ENCODE data around the gene PITPNB. TPM values are rescaled to one million over a fixed set of nuclear protein-coding genes. Genes with fewer than 3 reads are reported as not detected.

The PITPNB gene
- total RNA-seq, 1 donor from 2014 or later = 148 TPM

- no peaks in the 10 kb centered on the region for H3K27me3 Mint-ChIP-seq
- DNase-seq = no peak
- intact Hi-C loops (cut with micrococcal nuclease) = loop anchor here (10.0 kb wide), 1 partner anchor 65 kb away; no protein-coding TSS in a partner anchor
- peaks cover 11% of the 10 kb centered on the region for H3K4me1 Mint-ChIP-seq
- H3K4me3 Mint-ChIP-seq = no peak overlapping the region
- no peak overlapping the region for H3K27ac Mint-ChIP-seq
- no peaks in the 10 kb centered on the region for H3K9me3 Mint-ChIP-seq
- H3K36me3 Mint-ChIP-seq (ENCODE audit: low read depth) = peaks cover 58% of the 10 kb centered on the region
Measured at GRCh38 chr22:27850000-27850521, 69.0 kb downstream of the PITPNB start.

- intact Hi-C loops (cut with micrococcal nuclease) = loop anchor here (10.0 kb wide), 1 partner anchor 63 kb away; no protein-coding TSS in a partner anchor
- H3K4me1 Mint-ChIP-seq = peaks cover 11% of the 10 kb centered on the region
- DNase-seq = no peak
- no peaks in the 10 kb centered on the region for H3K27me3 Mint-ChIP-seq
- H3K36me3 Mint-ChIP-seq (ENCODE audit: low read depth) = peaks cover 46% of the 10 kb centered on the region
- peak overlapping the region; percentile 52 for H3K27ac Mint-ChIP-seq
- no peak overlapping the region for H3K4me3 Mint-ChIP-seq
- no peaks in the 10 kb centered on the region for H3K9me3 Mint-ChIP-seq
Measured at GRCh38 chr22:27848005-27848404, 71.1 kb downstream of the PITPNB start.

GRCh38 chr22:27846910-27847309 is 72.1 kb downstream of the PITPNB start:
- H3K9me3 Mint-ChIP-seq = no peaks in the 10 kb centered on the region
- no peak overlapping the region for H3K27ac Mint-ChIP-seq

GRCh38 chr22:27846248-27846757 is 72.8 kb downstream of the PITPNB start:
- H3K27me3 Mint-ChIP-seq = no peaks in the 10 kb centered on the region
- H3K27ac Mint-ChIP-seq = no peak overlapping the region
- intact Hi-C loops (cut with micrococcal nuclease) = loop anchor here (10.0 kb wide), 1 partner anchor 62 kb away; no protein-coding TSS in a partner anchor
- no peak for DNase-seq
- H3K9me3 Mint-ChIP-seq = no peaks in the 10 kb centered on the region
- H3K36me3 Mint-ChIP-seq (ENCODE audit: low read depth) = peaks cover 37% of the 10 kb centered on the region
- no peak overlapping the region for H3K4me3 Mint-ChIP-seq
- H3K4me1 Mint-ChIP-seq = peaks cover 9% of the 10 kb centered on the region

More at GRCh38 chr22:27846910-27847309, 72.1 kb downstream of the PITPNB start:
- Mint-ChIP-seq H3K4me3 (no peak overlapping the region), H3K27me3 (no peaks in the 10 kb centered on the region), H3K4me1 (peaks cover 9% of the 10 kb centered on the region), H3K36me3 (ENCODE audit: low read depth) (peaks cover 42% of the 10 kb centered on the region)
- no peak for DNase-seq
- intact Hi-C loops (cut with micrococcal nuclease) = loop anchor here (10.0 kb wide), 1 partner anchor 62 kb away; no protein-coding TSS in a partner anchor

GRCh38 chr22:27845644-27846043 is 73.4 kb downstream of the PITPNB start:
- Mint-ChIP-seq H3K36me3 (ENCODE audit: low read depth) (peaks cover 35% of the 10 kb centered on the region), H3K4me3 (no peak overlapping the region), H3K4me1 (peaks cover 7% of the 10 kb centered on the region), H3K9me3 (no peaks in the 10 kb centered on the region), H3K27me3 (no peaks in the 10 kb centered on the region), H3K27ac (no peak overlapping the region)
- no peak for DNase-seq
- intact Hi-C loops (cut with micrococcal nuclease) = loop anchor here (10.0 kb wide), 1 partner anchor 61 kb away; no protein-coding TSS in a partner anchor

GRCh38 chr22:27844656-27845591 is 74.1 kb downstream of the PITPNB start:
- Mint-ChIP-seq H3K4me1 (peaks cover 3% of the 10 kb centered on the region), H3K27me3 (no peaks in the 10 kb centered on the region), H3K4me3 (no peak overlapping the region), H3K9me3 (no peaks in the 10 kb centered on the region), H3K36me3 (ENCODE audit: low read depth) (peaks cover 31% of the 10 kb centered on the region), H3K27ac (no peak overlapping the region)
- intact Hi-C loops (cut with micrococcal nuclease) = loop anchor here (10.0 kb wide), 1 partner anchor 60 kb away; no protein-coding TSS in a partner anchor
- DNase-seq = no peak

- H3K36me3 Mint-ChIP-seq (ENCODE audit: low read depth) = peaks cover 29% of the 10 kb centered on the region
- no peak overlapping the region for H3K27ac Mint-ChIP-seq
- H3K27me3 Mint-ChIP-seq = no peaks in the 10 kb centered on the region
Measured at GRCh38 chr22:27844256-27844655, 74.8 kb downstream of the PITPNB start.

GRCh38 chr22:27843441-27843840 is 75.6 kb downstream of the PITPNB start:
- DNase-seq = no peak
- H3K27me3 Mint-ChIP-seq = no peaks in the 10 kb centered on the region
- no peaks in the 10 kb centered on the region for H3K4me1 Mint-ChIP-seq
- H3K36me3 Mint-ChIP-seq (ENCODE audit: low read depth) = peaks cover 27% of the 10 kb centered on the region
- intact Hi-C loops (cut with micrococcal nuclease) = loop anchor here (10.0 kb wide), 1 partner anchor 59 kb away; no protein-coding TSS in a partner anchor
- no peak overlapping the region for H3K27ac Mint-ChIP-seq
- no peak overlapping the region for H3K4me3 Mint-ChIP-seq
- no peaks in the 10 kb centered on the region for H3K9me3 Mint-ChIP-seq

More at GRCh38 chr22:27844256-27844655, 74.8 kb downstream of the PITPNB start:
- Mint-ChIP-seq H3K4me3 (no peak overlapping the region), H3K9me3 (no peaks in the 10 kb centered on the region), H3K4me1 (peaks cover 3% of the 10 kb centered on the region)
- no peak for DNase-seq
- intact Hi-C loops (cut with micrococcal nuclease) = loop anchor here (10.0 kb wide), 1 partner anchor 59 kb away; no protein-coding TSS in a partner anchor

GRCh38 chr22:27842669-27843431 is 76.2 kb downstream of the PITPNB start:
- Mint-ChIP-seq H3K27ac (no peak overlapping the region), H3K4me3 (no peak overlapping the region), H3K27me3 (no peaks in the 10 kb centered on the region), H3K36me3 (ENCODE audit: low read depth) (peaks cover 22% of the 10 kb centered on the region), H3K4me1 (no peaks in the 10 kb centered on the region), H3K9me3 (no peaks in the 10 kb centered on the region)
- DNase-seq = no peak
- intact Hi-C loops (cut with micrococcal nuclease) = loop anchor here (10.0 kb wide), 1 partner anchor 58 kb away; no protein-coding TSS in a partner anchor

GRCh38 chr22:27842201-27842600 is 76.9 kb downstream of the PITPNB start:
- Mint-ChIP-seq H3K27ac (no peak overlapping the region), H3K4me1 (no peaks in the 10 kb centered on the region), H3K36me3 (ENCODE audit: low read depth) (peaks cover 25% of the 10 kb centered on the region), H3K9me3 (peaks cover 3% of the 10 kb centered on the region), H3K27me3 (no peaks in the 10 kb centered on the region), H3K4me3 (no peak overlapping the region)
- intact Hi-C loops (cut with micrococcal nuclease) = loop anchor here (10.0 kb wide), 1 partner anchor 57 kb away; no protein-coding TSS in a partner anchor
- DNase-seq = no peak

- Mint-ChIP-seq H3K9me3 (peaks cover 3% of the 10 kb centered on the region), H3K4me1 (no peaks in the 10 kb centered on the region), H3K36me3 (ENCODE audit: low read depth) (peaks cover 20% of the 10 kb centered on the region), H3K27ac (no peak overlapping the region), H3K27me3 (no peaks in the 10 kb centered on the region), H3K4me3 (no peak overlapping the region)
- intact Hi-C loops (cut with micrococcal nuclease) = loop anchor here (10.0 kb wide), 1 partner anchor 56 kb away; no protein-coding TSS in a partner anchor
- DNase-seq = no peak
Measured at GRCh38 chr22:27840436-27840835, 78.6 kb downstream of the PITPNB start.

GRCh38 chr22:27839057-27839660 is 79.9 kb downstream of the PITPNB start:
- intact Hi-C loops (cut with micrococcal nuclease) = no loop called here
- no peaks in the 10 kb centered on the region for H3K27me3 Mint-ChIP-seq
- no peak overlapping the region for H3K27ac Mint-ChIP-seq
- H3K4me3 Mint-ChIP-seq = no peak overlapping the region
- peaks cover 20% of the 10 kb centered on the region for H3K36me3 Mint-ChIP-seq (ENCODE audit: low read depth)
- H3K4me1 Mint-ChIP-seq = no peaks in the 10 kb centered on the region
- DNase-seq = no peak
- peaks cover 3% of the 10 kb centered on the region for H3K9me3 Mint-ChIP-seq

GRCh38 chr22:27836181-27836580 is 82.9 kb downstream of the PITPNB start:
- H3K4me3 Mint-ChIP-seq = no peak overlapping the region
- peaks cover 15% of the 10 kb centered on the region for H3K36me3 Mint-ChIP-seq (ENCODE audit: low read depth)
- intact Hi-C loops (cut with micrococcal nuclease) = no loop called here
- DNase-seq = no peak
- peaks cover 3% of the 10 kb centered on the region for H3K9me3 Mint-ChIP-seq
- H3K27me3 Mint-ChIP-seq = no peaks in the 10 kb centered on the region
- H3K27ac Mint-ChIP-seq = no peak overlapping the region
- peaks cover 15% of the 10 kb centered on the region for H3K4me1 Mint-ChIP-seq

Measured in activated CD4-positive, alpha-beta T cell treated with anti-CD3 and anti-CD28 coated beads, Interleukin-2, amount 10 ng/mL, durations not matched to agents 24 days and 14 days (primary cell).